ENCODE results near the gene C1orf50.

DNA sequence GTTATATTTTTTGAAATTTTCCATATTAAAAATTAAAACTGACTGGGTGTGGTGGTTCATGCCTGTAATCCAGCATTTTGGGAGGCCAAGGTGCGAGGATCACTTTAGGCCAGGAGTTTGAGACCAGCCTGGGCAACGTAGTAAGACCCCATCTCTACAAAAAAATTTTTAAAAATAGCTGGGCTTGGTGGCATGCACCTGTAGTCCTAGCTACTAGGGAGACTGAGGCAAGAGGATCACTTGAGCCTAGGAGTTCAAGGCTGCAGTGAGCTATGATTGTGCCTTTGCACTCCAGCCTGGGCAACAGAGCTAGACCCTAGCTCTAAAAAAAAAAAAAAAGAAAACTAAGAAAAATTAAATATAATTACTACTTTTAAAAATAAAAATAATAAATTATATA, 54.6 kb downstream of the C1orf50 start:
- no peak for TF ChIP-seq MAZ (IDR thresholded peaks at IDR 0.05; ENCODE audit: borderline replicate concordance, low read depth, low read length)
- no peak for TF ChIP-seq POLR2A (IDR thresholded peaks at IDR 0.05; ENCODE audit: low read depth, low read length)
- TF ChIP-seq, protein P1, sequence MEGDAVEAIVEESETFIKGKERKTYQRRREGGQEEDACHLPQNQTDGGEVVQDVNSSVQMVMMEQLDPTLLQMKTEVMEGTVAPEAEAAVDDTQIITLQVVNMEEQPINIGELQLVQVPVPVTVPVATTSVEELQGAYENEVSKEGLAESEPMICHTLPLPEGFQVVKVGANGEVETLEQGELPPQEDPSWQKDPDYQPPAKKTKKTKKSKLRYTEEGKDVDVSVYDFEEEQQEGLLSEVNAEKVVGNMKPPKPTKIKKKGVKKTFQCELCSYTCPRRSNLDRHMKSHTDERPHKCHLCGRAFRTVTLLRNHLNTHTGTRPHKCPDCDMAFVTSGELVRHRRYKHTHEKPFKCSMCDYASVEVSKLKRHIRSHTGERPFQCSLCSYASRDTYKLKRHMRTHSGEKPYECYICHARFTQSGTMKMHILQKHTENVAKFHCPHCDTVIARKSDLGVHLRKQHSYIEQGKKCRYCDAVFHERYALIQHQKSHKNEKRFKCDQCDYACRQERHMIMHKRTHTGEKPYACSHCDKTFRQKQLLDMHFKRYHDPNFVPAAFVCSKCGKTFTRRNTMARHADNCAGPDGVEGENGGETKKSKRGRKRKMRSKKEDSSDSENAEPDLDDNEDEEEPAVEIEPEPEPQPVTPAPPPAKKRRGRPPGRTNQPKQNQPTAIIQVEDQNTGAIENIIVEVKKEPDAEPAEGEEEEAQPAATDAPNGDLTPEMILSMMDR (conservative IDR thresholded peaks at IDR 0.05; ENCODE audit: low read depth, low read length): no peak
- TF ChIP-seq RAD21 (IDR thresholded peaks at IDR 0.05; ENCODE audit: low read length): no peak
- no peak for TF ChIP-seq MAFK (IDR thresholded peaks at IDR 0.05; ENCODE audit: low read depth, low read length)
- TF ChIP-seq, protein P2, sequence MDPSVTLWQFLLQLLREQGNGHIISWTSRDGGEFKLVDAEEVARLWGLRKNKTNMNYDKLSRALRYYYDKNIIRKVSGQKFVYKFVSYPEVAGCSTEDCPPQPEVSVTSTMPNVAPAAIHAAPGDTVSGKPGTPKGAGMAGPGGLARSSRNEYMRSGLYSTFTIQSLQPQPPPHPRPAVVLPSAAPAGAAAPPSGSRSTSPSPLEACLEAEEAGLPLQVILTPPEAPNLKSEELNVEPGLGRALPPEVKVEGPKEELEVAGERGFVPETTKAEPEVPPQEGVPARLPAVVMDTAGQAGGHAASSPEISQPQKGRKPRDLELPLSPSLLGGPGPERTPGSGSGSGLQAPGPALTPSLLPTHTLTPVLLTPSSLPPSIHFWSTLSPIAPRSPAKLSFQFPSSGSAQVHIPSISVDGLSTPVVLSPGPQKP (IDR thresholded peaks at IDR 0.05; ENCODE audit: borderline replicate concordance, low read depth, low read length): no peak
